ENCODE results near the gene TRIM54. TPM values are rescaled to one million over a fixed set of nuclear protein-coding genes. Genes with fewer than 3 reads are reported as not detected.
A peak's percentile ranks its signal among the peaks of the same experiment; 100 is the strongest.

The TRIM54 gene
- total RNA-seq, 2 donors from 2014 or later = 0.26 TPM; not detected in 1

DNA sequence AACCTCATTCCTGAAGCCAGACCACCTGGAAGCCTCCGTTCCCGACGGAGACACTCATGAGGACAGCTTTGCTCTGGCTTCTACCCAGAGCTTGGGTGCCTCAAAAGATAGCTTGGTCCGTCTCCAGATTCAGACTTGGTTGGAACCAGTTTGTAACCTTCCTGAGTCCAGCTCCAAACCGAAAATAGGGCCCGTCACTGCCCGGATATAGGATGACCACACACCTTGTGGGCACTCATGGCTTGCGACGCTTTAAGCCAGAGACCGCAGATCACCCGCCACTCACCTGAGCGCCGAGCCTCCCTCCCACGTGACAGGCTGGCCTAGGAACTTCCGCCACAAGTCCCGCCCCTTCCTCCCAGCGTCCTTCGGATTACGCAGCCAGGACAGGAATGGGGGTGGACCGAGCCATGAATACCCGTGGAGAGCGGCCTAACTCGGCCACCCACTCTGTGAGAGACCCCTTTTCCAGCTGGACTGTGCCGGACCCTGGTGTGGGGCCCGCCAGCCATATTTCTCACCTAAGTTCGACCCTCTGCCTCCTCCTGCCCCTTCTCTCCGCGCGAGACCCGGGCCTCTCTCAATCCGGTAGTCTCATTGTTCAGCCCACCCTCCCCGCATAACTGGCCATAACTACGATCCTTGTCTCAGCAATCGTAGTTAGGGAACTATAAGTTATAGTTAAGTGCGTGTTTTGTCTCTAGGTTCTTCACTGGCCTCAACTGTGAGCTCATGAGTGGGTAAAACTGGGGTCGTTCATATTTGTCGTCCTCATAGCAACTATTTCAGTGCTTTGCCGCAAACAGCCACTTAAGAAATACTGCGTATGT lies 40.8 kb downstream of the TRIM54 start, which contains the start of gene MPV17:
Gene MPV17 (minus strand): TSS at position 332 of the 830 bp plus-strand sequence. CDS start 580 bp downstream, outside the sequence.
- H3K27ac ChIP-seq = peak within 1 kb of the TSS; percentile 78 to 100 (median 96)
- intact Hi-C loops (cut with DNase I) = no loop called here
- H3K4me3 ChIP-seq = peak within 1 kb of the TSS; percentile 13 to 69
- DNase-seq = peak; percentile 94 to 97 (median 96)
- peaks cover 0 to 6% of the 10 kb centered on the region in 2 donors for H3K36me3 ChIP-seq (replicated peaks in 1 of 2; ENCODE audit: insufficient read depth in 1 of 2, low read depth in 2 of 2)
- ATAC-seq = peak; percentile 92
- 0 to 1% methylated on average over 18 to 39 of the region's 39 CpGs for WGBS, 2 donors
- no peaks in the 10 kb centered on the region for H3K27me3 ChIP-seq
- TF ChIP-seq POLR2A (IDR thresholded peaks at IDR 0.05) = peak; percentile 90 to 95 (median 95)
- TF ChIP-seq, protein P1, sequence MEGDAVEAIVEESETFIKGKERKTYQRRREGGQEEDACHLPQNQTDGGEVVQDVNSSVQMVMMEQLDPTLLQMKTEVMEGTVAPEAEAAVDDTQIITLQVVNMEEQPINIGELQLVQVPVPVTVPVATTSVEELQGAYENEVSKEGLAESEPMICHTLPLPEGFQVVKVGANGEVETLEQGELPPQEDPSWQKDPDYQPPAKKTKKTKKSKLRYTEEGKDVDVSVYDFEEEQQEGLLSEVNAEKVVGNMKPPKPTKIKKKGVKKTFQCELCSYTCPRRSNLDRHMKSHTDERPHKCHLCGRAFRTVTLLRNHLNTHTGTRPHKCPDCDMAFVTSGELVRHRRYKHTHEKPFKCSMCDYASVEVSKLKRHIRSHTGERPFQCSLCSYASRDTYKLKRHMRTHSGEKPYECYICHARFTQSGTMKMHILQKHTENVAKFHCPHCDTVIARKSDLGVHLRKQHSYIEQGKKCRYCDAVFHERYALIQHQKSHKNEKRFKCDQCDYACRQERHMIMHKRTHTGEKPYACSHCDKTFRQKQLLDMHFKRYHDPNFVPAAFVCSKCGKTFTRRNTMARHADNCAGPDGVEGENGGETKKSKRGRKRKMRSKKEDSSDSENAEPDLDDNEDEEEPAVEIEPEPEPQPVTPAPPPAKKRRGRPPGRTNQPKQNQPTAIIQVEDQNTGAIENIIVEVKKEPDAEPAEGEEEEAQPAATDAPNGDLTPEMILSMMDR (IDR thresholded peaks at IDR 0.05) = peak in 2 of 7 experiments; percentile 7 to 12
- no peaks in the 10 kb centered on the region for H3K9me3 ChIP-seq
- H3K4me1 ChIP-seq = peaks cover 40% of the 10 kb centered on the region

DNA sequence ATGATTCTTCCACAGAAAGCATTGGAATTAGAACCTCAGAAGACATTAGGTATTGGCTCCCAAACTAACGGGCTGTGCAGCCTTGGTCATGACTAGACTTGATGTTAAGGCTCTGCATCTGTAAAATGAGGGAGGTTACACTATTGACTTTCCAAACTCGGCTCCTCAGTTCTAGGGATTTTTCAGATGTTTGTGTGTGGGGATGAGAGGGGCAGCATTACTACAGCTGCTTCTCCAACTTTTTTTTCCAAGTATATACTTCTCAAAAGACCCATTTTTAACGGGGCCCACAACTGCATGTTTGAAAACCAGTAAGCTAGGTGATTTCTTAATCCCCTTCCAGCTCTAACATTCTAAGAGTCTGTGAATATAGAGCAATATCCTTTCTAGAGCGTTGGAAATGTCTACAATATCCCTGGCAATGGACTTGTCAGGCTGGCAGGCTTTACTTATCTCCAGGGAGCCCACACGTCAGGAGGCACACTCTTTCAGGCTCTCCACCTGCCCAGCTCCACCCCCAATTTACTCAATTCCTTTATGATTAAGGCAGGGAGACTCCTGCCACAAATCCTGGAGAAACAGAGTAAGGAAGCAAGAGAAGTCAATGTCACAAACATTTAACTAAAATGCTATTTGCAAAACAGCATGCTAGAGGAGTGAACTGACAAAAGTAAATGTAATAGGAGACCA lies 41.5 kb downstream of the TRIM54 start:
- no peak for TF ChIP-seq POLR2A (IDR thresholded peaks at IDR 0.05)
- TF ChIP-seq, protein P1 (IDR thresholded peaks at IDR 0.05) = no peak
- H3K9me3 ChIP-seq = no peaks in the 10 kb centered on the region
- peak overlapping the region; percentile 13 to 69 for H3K4me3 ChIP-seq
- peak overlapping the region; percentile 78 to 100 (median 96) for H3K27ac ChIP-seq
- H3K27me3 ChIP-seq = no peaks in the 10 kb centered on the region
- H3K4me1 ChIP-seq = peaks cover 40% of the 10 kb centered on the region
- ATAC-seq (no peak), DNase-seq (peak in 2 of 4 donors; percentile 31 to 47)
- WGBS, 2 donors = 8 to 10% methylated on average over 5 of the region's 5 CpGs
- intact Hi-C loops (cut with DNase I) = no loop called here
- H3K36me3 ChIP-seq (replicated peaks in 1 of 2; ENCODE audit: insufficient read depth in 1 of 2, low read depth in 2 of 2) = peaks cover 0 to 8% of the 10 kb centered on the region in 2 donors

DNA sequence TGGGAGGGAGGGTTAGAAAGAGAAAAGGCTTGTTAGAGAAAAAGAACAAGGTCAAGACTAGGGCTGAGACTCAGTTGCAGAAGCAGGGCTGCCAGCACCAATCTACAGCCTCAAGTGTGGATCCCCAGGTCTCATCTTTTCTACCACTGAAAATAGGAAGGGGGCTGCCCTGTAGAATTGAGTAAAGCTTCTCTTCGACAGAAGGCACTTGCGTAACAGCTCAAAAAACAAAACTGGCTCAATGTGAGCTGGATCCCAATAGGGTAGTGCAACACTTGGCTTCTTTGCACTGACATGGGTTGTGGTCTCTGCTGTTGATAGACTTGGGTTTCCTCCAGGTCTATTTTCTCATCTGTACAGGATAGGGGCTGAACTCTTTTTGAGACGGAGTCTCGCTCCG lies 42.5 kb downstream of the TRIM54 start:
- intact Hi-C loops (cut with DNase I) = no loop called here
- ATAC-seq (no peak), DNase-seq (no peak)
- peaks cover 40% of the 10 kb centered on the region for H3K4me1 ChIP-seq
- no peak overlapping the region for H3K27ac ChIP-seq
- 82 to 93% methylated on average over 5 of the region's 5 CpGs for WGBS, 2 donors
- TF ChIP-seq, protein P1 (IDR thresholded peaks at IDR 0.05) = no peak
- no peak for TF ChIP-seq POLR2A (IDR thresholded peaks at IDR 0.05)
- peaks cover 0 to 13% of the 10 kb centered on the region in 2 donors for H3K36me3 ChIP-seq (replicated peaks in 1 of 2; ENCODE audit: insufficient read depth in 1 of 2, low read depth in 2 of 2)
- no peaks in the 10 kb centered on the region for H3K9me3 ChIP-seq
- H3K27me3 ChIP-seq = no peaks in the 10 kb centered on the region
- H3K4me3 ChIP-seq = no peak overlapping the region

DNA sequence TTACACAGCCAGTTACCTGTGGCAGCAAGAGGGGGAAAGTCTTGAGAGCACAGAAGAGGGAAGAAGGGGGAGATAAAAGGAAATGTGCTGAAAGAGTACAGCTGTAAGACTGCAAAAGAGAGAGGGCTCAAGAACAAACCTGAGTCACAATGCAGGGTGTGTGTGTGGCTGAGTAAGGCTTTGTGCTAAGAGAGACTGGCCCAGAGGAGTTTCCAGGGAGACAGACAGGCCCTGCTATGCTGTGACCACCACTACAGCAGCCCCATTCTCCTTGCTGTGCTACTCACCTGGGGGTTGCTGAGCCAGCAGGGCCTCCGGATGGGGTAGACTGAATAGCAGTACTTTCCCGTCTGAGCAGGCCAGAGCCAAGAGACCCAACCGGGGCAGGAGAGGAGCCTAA lies 53.1 kb downstream of the TRIM54 start:
- H3K36me3 ChIP-seq (replicated peaks in 1 of 2; ENCODE audit: insufficient read depth in 1 of 2, low read depth in 2 of 2) = peaks cover 11 to 43% of the 10 kb centered on the region in 2 donors
- 83 to 96% methylated on average over 1 to 3 of the region's 3 CpGs for WGBS, 2 donors
- intact Hi-C loops (cut with DNase I) = no loop called here
- H3K4me1 ChIP-seq = no peaks in the 10 kb centered on the region
- no peak for ATAC-seq
- DNase-seq = no peak
- TF ChIP-seq, protein P1 (IDR thresholded peaks at IDR 0.05) = no peak
- TF ChIP-seq POLR2A (IDR thresholded peaks at IDR 0.05) = no peak
- H3K27ac ChIP-seq = no peak overlapping the region
- no peak overlapping the region for H3K4me3 ChIP-seq
- no peaks in the 10 kb centered on the region for H3K27me3 ChIP-seq
- no peaks in the 10 kb centered on the region for H3K9me3 ChIP-seq
